Measurements from ENCODE around the gene RASA3.

DNA sequence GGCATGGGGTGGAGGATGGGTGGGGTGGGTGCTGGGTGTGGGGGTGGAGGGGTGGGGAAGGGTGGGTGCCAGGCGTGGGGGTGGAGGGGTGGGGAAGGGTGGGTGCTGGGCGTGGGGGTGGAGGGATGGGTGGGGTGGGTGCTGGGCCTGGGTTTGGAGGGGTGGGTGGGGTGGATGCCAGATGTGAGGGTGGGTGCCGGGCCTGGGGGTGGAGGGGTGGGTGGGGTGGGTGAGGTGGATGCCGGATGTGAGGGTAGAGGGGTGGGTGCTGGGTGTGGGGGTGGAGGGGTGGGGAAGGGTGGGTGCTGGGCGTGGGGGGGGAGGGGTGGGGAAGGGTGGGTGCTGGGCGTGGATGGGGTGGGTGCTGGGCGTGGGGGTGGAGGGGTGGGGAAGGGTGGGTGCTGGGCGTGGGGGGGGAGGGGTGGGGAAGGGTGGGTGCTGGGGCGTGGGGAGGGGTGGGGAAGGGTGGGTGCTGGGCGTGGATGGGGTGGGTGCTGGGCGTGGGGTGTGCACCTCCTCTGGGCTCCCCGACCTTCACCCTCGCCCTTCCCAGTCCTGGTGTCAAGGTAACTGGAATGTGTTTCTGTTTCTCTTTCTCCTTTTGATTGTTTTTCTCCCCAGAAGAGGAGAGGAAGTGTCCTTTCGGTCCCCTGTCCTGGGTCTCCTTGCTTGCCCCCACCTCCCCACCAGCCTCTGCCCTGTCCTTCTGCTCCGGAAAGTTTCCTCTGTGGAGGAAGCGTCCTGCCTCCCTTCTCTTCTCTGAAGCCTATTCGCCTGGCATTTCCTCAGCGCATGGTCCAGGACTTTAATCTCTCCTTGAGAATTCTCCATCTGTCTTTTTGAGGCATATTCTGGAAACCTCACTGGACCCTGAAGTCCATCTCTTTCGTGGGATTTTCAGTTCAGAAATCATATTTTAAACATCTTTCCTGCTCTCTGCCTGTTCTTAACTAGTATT, 23.8 kb upstream of the RASA3 start:
- TF ChIP-seq, protein P1, sequence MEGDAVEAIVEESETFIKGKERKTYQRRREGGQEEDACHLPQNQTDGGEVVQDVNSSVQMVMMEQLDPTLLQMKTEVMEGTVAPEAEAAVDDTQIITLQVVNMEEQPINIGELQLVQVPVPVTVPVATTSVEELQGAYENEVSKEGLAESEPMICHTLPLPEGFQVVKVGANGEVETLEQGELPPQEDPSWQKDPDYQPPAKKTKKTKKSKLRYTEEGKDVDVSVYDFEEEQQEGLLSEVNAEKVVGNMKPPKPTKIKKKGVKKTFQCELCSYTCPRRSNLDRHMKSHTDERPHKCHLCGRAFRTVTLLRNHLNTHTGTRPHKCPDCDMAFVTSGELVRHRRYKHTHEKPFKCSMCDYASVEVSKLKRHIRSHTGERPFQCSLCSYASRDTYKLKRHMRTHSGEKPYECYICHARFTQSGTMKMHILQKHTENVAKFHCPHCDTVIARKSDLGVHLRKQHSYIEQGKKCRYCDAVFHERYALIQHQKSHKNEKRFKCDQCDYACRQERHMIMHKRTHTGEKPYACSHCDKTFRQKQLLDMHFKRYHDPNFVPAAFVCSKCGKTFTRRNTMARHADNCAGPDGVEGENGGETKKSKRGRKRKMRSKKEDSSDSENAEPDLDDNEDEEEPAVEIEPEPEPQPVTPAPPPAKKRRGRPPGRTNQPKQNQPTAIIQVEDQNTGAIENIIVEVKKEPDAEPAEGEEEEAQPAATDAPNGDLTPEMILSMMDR (IDR thresholded peaks at IDR 0.05; ENCODE audit: low read length) = no peak
- TF ChIP-seq EZH2phosphoT487 (IDR thresholded peaks at IDR 0.05; ENCODE audit: low read length) = no peak

All from MM.1S (cell line).